WTC11 (cell line): ENCODE results near the gene DDX39B. TPM values are rescaled to one million over a fixed set of nuclear protein-coding genes. Genes with fewer than 3 reads are reported as not detected.

Experiments
- ATAC-seq: fragments of 200-7000 bp; cut with Tn5 transposase; 2 replicates; pipeline ENCODE4 v1.10.0; 2021; ENCODE audit warnings: mild to moderate bottlenecking, moderate library complexity
- CTCF ChIA-PET: fragments of 300-600 bp; sonication (Branson Sonifier 250); formaldehyde crosslinking; loops from one replicate; lab custom pipeline; 2021; ENCODE audit warnings: antibody characterized with exemption; lab: Charles Lee
- POLR2A ChIA-PET: fragments of 350-600 bp; sonication (Branson Sonifier 250); formaldehyde crosslinking; loops from one replicate; lab custom pipeline; 2021; ENCODE audit warnings: antibody characterized with exemption; lab: Charles Lee
- DNase-seq: peaks from one replicate; pipeline ENCODE4 v3.0.0; 2021; ENCODE audit warnings: low spot score
- H3K27ac Mint-ChIP-seq: 2 replicates; pipeline ENCODE4 v1.8.0; 2021; ENCODE audit warnings: mixed read lengths
- H3K27me3 Mint-ChIP-seq: 2 replicates; pipeline ENCODE4 v1.8.0; 2021; ENCODE audit warnings: low read depth, mild to moderate bottlenecking, moderate library complexity, mixed read lengths
- H3K36me3 Mint-ChIP-seq: 2 replicates; pipeline ENCODE4 v1.8.0; 2021; ENCODE audit warnings: mixed read lengths
- H3K4me1 Mint-ChIP-seq: 2 replicates; pipeline ENCODE4 v1.8.0; 2022; ENCODE audit warnings: mixed read lengths
- H3K4me3 Mint-ChIP-seq: 2 replicates; pipeline ENCODE4 v1.8.0; 2021; ENCODE audit warnings: mild to moderate bottlenecking, moderate library complexity, mixed read lengths
- H3K9me3 Mint-ChIP-seq: 2 replicates; pipeline ENCODE4 v1.8.0; 2021; ENCODE audit warnings: mixed read lengths
- ARID4B ChIP-seq: sonication (generic); formaldehyde crosslinking; IDR thresholded peaks from 2 replicates; pipeline ENCODE4 v1.8.0; 2023; ENCODE audit warnings: missing genetic modification reagents, mild to moderate bottlenecking, borderline replicate concordance
- CREM ChIP-seq: sonication (generic); formaldehyde crosslinking; IDR thresholded peaks from 2 replicates; pipeline ENCODE4 v1.8.1; 2022; ENCODE audit warnings: mild to moderate bottlenecking, missing genetic modification reagents, moderate library complexity
- E2F4 ChIP-seq: sonication (generic); formaldehyde crosslinking; IDR thresholded peaks from 2 replicates; pipeline ENCODE4 v1.8.1; 2022; ENCODE audit warnings: low read depth, mild to moderate bottlenecking, moderate library complexity, missing genetic modification reagents, borderline replicate concordance
- FOXJ3 ChIP-seq: sonication (generic); formaldehyde crosslinking; IDR thresholded peaks from 2 replicates; pipeline ENCODE4 v1.9.0; 2021; ENCODE audit warnings: missing genetic modification reagents, mild to moderate bottlenecking, borderline replicate concordance
- GRHL2 ChIP-seq: fragments of 250-450 bp; sonication (Bioruptor Pico); IDR thresholded peaks from 2 replicates; pipeline ENCODE4 v1.8.0; 2022; ENCODE audit warnings: mild to moderate bottlenecking, moderate library complexity; ENCODE audit not compliant: insufficient replicate concordance, severe bottlenecking
- HMGXB4 ChIP-seq: sonication (generic); formaldehyde crosslinking; IDR thresholded peaks from 2 replicates; pipeline ENCODE4 v1.8.1; 2023; ENCODE audit warnings: mild to moderate bottlenecking, moderate library complexity, missing genetic modification reagents
- IRF2 ChIP-seq: sonication (generic); formaldehyde crosslinking; IDR thresholded peaks from 2 replicates; pipeline ENCODE4 v1.8.0; 2022; ENCODE audit warnings: low read depth, missing genetic modification reagents, borderline replicate concordance
- JAZF1 ChIP-seq: fragments of 250-450 bp; sonication (Bioruptor Pico); IDR thresholded peaks from 2 replicates; pipeline ENCODE4 v1.9.0; 2021; ENCODE audit warnings: moderate library complexity, mild to moderate bottlenecking, inconsistent platforms
- NFE2L1 ChIP-seq: sonication (generic); formaldehyde crosslinking; IDR thresholded peaks from 2 replicates; pipeline ENCODE4 v1.8.1; 2023; ENCODE audit warnings: missing genetic modification reagents
- STAT6 ChIP-seq: sonication (generic); formaldehyde crosslinking; conservative IDR thresholded peaks from 2 replicates; pipeline ENCODE4 v1.8.1; 2023; ENCODE audit warnings: mild to moderate bottlenecking, low read depth, missing genetic modification reagents, moderate library complexity
- ZBTB43 ChIP-seq: sonication (generic); formaldehyde crosslinking; IDR thresholded peaks from 2 replicates; pipeline ENCODE4 v1.8.1; 2023; ENCODE audit warnings: mild to moderate bottlenecking, missing genetic modification reagents
- ZNF219 ChIP-seq: sonication (generic); formaldehyde crosslinking; IDR thresholded peaks from 2 replicates; pipeline ENCODE4 v1.8.0; 2023; ENCODE audit warnings: missing genetic modification reagents, mild to moderate bottlenecking, borderline replicate concordance
- total RNA-seq: library from RNA; stranded (reverse); gene quantifications from 3 replicates; pipeline ENCODE4 v1.2.3, GENCODE V29; 2021
- TF ChIP-seq, protein P1 (sequence below): fragments of 250-450 bp; sonication (Bioruptor Pico); IDR thresholded peaks from 2 replicates; pipeline ENCODE4 v1.9.0; 2021; ENCODE audit warnings: mild to moderate bottlenecking

Gene DDX39B
- total RNA-seq, 1 experiment from 2014 or later, result 712 TPM

DNA sequence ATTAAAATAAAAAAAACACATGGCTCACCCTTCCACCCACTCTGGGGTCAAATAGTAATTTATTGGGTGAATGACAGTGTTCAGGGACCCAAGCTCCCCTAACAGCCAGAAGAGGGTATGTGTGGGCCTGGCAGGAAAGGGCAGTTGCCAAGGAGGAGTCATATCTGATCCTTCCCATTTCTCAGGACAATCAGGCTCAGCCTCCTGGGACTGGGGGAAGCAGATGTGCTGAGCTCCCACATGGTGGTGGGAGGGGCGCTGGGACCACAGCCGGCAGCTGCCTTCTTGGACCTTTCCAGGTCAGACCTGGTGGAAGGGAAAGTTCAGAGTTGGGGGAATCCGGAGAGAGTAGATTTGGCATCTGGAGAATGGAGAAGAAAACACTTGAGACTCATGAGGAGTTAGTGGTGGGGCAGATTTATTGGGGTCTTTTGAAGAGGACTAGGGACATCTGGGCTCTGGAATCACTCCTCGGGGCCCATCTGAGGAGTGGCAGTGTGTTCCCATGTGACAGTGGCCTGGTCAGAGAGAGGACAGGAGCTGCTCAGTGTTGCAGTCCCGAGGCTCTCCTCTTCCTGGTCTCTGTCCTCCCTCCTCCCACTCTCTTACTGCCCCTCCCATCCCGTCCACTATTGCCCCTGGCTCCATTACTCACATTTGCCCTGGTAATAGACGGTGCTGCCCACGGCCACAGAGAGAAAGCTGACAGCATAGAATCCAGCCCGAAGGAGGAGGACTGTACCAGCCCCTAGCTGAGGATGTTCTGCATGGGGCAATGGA, 47.3 kb upstream of the DDX39B start (continued):
- TF ChIP-seq HMGXB4 (CRISPR knock-in tag), result no peak
- TF ChIP-seq ZBTB43 (CRISPR knock-in tag), result no peak
- no peak for TF ChIP-seq CREM
- TF ChIP-seq GRHL2 (CRISPR knock-in tag), result no peak
- TF ChIP-seq STAT6 (CRISPR knock-in tag), result no peak

GRCh38 chr6:31587791-31588777, 46.3 kb upstream of the DDX39B start:
- Mint-ChIP-seq H3K4me3 (no peak overlapping the region), H3K27ac (no peak overlapping the region), H3K4me1 (peaks cover 3% of the 10 kb centered on the region; the same call in 1 of the 2 replicates), H3K36me3 (no peaks in the 10 kb centered on the region), H3K27me3 (no peaks in the 10 kb centered on the region), H3K9me3 (no peaks in the 10 kb centered on the region)
- POLR2A ChIA-PET, result interaction anchor here (0.5 kb wide), 1 partner anchor 41 kb away, joined by 5 read pairs; the partner anchor contains the start of gene NFKBIL1
- CTCF ChIA-PET, result interaction anchor here (0.7 to 15.1 kb wide), 8 partner anchors 8 to 41 kb away, joined by 3 to 293 read pairs (median 8); partner anchors contain the start of genes NCR3 and NFKBIL1
- DNase-seq (no peak), ATAC-seq (no peak)
- TF ChIP-seq FOXJ3 (no peak), JAZF1 (CRISPR knock-in tag) (no peak), E2F4 (CRISPR knock-in tag) (no peak)
- TF ChIP-seq, all 79 proteins: peak for 0

- CTCF ChIA-PET, result interaction anchor here (0.9 to 15.1 kb wide), 7 partner anchors 10 to 45 kb away, joined by 4 to 293 read pairs (median 8); partner anchors contain the start of genes ATP6V1G2, DDX39B, NCR3 and TNF
- peaks cover 9% of the 10 kb centered on the region; the same call in 1 of the 2 replicates for H3K27me3 Mint-ChIP-seq
- peaks cover 11% of the 10 kb centered on the region for H3K4me1 Mint-ChIP-seq
- H3K4me3 Mint-ChIP-seq, result no peak overlapping the region
- no peaks in the 10 kb centered on the region for H3K9me3 Mint-ChIP-seq
- no peaks in the 10 kb centered on the region for H3K36me3 Mint-ChIP-seq
- ATAC-seq, result no peak
- H3K27ac Mint-ChIP-seq, result no peak overlapping the region
- no peak for DNase-seq
- POLR2A ChIA-PET, result interaction anchor here (1.0 kb wide), 1 partner anchor 54 kb away, joined by 3 read pairs; no protein-coding TSS in a partner anchor
- TF ChIP-seq, protein P1, sequence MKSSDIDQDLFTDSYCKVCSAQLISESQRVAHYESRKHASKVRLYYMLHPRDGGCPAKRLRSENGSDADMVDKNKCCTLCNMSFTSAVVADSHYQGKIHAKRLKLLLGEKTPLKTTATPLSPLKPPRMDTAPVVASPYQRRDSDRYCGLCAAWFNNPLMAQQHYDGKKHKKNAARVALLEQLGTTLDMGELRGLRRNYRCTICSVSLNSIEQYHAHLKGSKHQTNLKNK (CRISPR knock-in tag), result no peak
- TF ChIP-seq IRF2 (no peak), ZNF219 (CRISPR knock-in tag) (no peak), ARID4B (no peak), NFE2L1 (CRISPR knock-in tag) (no peak)
Measured at GRCh38 chr6:31586599-31587281, 44.9 kb upstream of the DDX39B start.
